Spleen (tissue), 11 donors: ENCODE data around the gene COL4A1. TPM values are rescaled to one million over a fixed set of nuclear protein-coding genes. Genes with fewer than 3 reads are reported as not detected.

Experiments
- DNase-seq: peaks from one replicate; pipeline ENCODE4 v3.0.0-alpha.2; 2020
- H3K27ac ChIP-seq, 8 donors: fragments of 200-600 bp; sonication (generic) in 7 of 8; 1 replicate in 4 of 8; 2 replicates in 4 of 8; pipeline versions ENCODE4 v1.5.0 to v1.8.0; 2016 to 2021; ENCODE audit warnings: inconsistent platforms in 4 of 8, mild to moderate bottlenecking in 4 of 8, moderate library complexity in 1 of 8
- H3K27me3 ChIP-seq, 7 donors: fragments of 200-600 bp; sonication (generic) in 6 of 7; replicated peaks in 1 of 7; 1 replicate in 4 of 7; 2 replicates in 3 of 7; pipeline versions ENCODE4 v1.5.0 to v1.8.0; 2016 to 2021; ENCODE audit warnings: inconsistent platforms in 3 of 7, mild to moderate bottlenecking in 1 of 7
- H3K36me3 ChIP-seq, 6 donors: fragments of 200-600 bp; sonication (generic) in 5 of 6; 1 replicate in 4 of 6; 2 replicates in 2 of 6; pipeline versions ENCODE4 v1.5.0 to v1.8.0; 2016 to 2021; ENCODE audit warnings: inconsistent platforms in 2 of 6
- H3K4me1 ChIP-seq, 6 donors: fragments of 200-600 bp; sonication (generic) in 5 of 6; 1 replicate in 3 of 6; 2 replicates in 3 of 6; pipeline versions ENCODE4 v1.5.0 to v1.8.0; 2016 to 2021; ENCODE audit warnings: inconsistent platforms in 3 of 6
- H3K4me3 ChIP-seq, 8 donors: fragments of 200-600 bp; sonication (generic) in 7 of 8; 1 replicate in 4 of 8; 2 replicates in 4 of 8; pipeline versions ENCODE4 v1.5.0 to v1.8.0; 2016 to 2021; ENCODE audit warnings: inconsistent platforms in 4 of 8, mild to moderate bottlenecking in 4 of 8, moderate library complexity in 2 of 8
- H3K9me3 ChIP-seq, 8 donors: fragments of 200-600 bp; sonication (generic) in 7 of 8; 1 replicate in 4 of 8; 2 replicates in 4 of 8; pipeline versions ENCODE4 v1.5.0 to v1.8.0; 2016 to 2021; ENCODE audit warnings: inconsistent platforms in 4 of 8
- POLR2A ChIP-seq, 3 donors: fragments of 450-650 bp; IDR thresholded peaks; one replicate each; pipeline ENCODE4 v1.5.1; 2017; ENCODE audit warnings: antibody characterized with exemption in 3 of 3, mild to moderate bottlenecking in 1 of 3
- POLR2AphosphoS5 ChIP-seq, 3 donors: sonication (generic); formaldehyde crosslinking; IDR thresholded peaks; one replicate each; pipeline ENCODE4 v1.5.1; 2017; ENCODE audit warnings: antibody characterized with exemption in 3 of 3
- WGBS, 5 donors: extraction: QIAGEN DNeasy Blood & Tissue Kit in 3 of 5; methylation state at CpG; one replicate each; pipeline versions ENCODE4 v1.1.5 to v1.1.7; 2013 to 2018; 5-methylcytosine and 5-hydroxymethylcytosine counted together
- intact Hi-C: fragments of 100-400 bp; cut with DNase I; formaldehyde crosslinking; loops from one replicate; pipeline ENCODE4 v1.15.0; 2023; ENCODE audit warnings: low total_unique reads
- polyA plus RNA-seq, 3 donors: library from polyadenylated mRNA; stranded (reverse); fragments of 200-250 nt; gene quantifications; one replicate each; pipeline ENCODE4 v1.2.1, GENCODE V29; 2013
- total RNA-seq, 7 donors: library from RNA; depleted of rRNA in 3 of 7; stranded (reverse); fragments of >200 nt in 3 of 7; fragmentation: NEBNext Ultra II Directional in 4 of 7; extraction: Animal tissue kit (Norgen Biotek cat#: 25700) in 4 of 7; gene quantifications; one replicate each; pipeline versions ENCODE4 v1.1.0 to v1.2.1, GENCODE V29; 2016 to 2021
- TF ChIP-seq, protein P1 (sequence below), 11 experiments: fragments of 200-600 bp in 7 of 11; fragments of 450-650 bp in 4 of 11; sonication (generic) in 4 of 11; IDR thresholded peaks in 8 of 11; conservative IDR thresholded peaks in 3 of 11; 1 replicate in 7 of 11; 2 replicates in 4 of 11; pipeline versions ENCODE4 v1.4.0 to v1.8.0; 2016 to 2021; ENCODE audit warnings: antibody characterized with exemption in 11 of 11, inconsistent platforms in 4 of 11, mild to moderate bottlenecking in 1 of 11
- donor health status: healthy with polysubstance abuse.
- donor health status: DM: no; HTN: no; CAD: no; lungs with moderate emphysema.
- donor health status: DM: no; HTN: no; CAD: no.
- donor health status: Bipolar disorder and iron deficiency.
- donor health status: healthy.
- donor health status: DM: no; HTN: no; CAD: no.
- donor health status: DM: yes; HTN: yes; CAD: no.

The COL4A1 gene
- total and polyA plus RNA-seq, 10 donors = 37.9 to 959 (median 340) TPM

GRCh38 chr13:110106726-110107125 is 200.2 kb downstream of the COL4A1 start:
- DNase-seq = no peak
- TF ChIP-seq, protein P1, sequence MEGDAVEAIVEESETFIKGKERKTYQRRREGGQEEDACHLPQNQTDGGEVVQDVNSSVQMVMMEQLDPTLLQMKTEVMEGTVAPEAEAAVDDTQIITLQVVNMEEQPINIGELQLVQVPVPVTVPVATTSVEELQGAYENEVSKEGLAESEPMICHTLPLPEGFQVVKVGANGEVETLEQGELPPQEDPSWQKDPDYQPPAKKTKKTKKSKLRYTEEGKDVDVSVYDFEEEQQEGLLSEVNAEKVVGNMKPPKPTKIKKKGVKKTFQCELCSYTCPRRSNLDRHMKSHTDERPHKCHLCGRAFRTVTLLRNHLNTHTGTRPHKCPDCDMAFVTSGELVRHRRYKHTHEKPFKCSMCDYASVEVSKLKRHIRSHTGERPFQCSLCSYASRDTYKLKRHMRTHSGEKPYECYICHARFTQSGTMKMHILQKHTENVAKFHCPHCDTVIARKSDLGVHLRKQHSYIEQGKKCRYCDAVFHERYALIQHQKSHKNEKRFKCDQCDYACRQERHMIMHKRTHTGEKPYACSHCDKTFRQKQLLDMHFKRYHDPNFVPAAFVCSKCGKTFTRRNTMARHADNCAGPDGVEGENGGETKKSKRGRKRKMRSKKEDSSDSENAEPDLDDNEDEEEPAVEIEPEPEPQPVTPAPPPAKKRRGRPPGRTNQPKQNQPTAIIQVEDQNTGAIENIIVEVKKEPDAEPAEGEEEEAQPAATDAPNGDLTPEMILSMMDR (IDR thresholded peaks at IDR 0.05 in 8 of 11, conservative IDR thresholded peaks at IDR 0.05 in 3 of 11) = no peak
- no peak for TF ChIP-seq POLR2AphosphoS5 (IDR thresholded peaks at IDR 0.05)
- no peak for TF ChIP-seq POLR2A (IDR thresholded peaks at IDR 0.05)
- no peak overlapping the region for H3K27ac ChIP-seq

DNA sequence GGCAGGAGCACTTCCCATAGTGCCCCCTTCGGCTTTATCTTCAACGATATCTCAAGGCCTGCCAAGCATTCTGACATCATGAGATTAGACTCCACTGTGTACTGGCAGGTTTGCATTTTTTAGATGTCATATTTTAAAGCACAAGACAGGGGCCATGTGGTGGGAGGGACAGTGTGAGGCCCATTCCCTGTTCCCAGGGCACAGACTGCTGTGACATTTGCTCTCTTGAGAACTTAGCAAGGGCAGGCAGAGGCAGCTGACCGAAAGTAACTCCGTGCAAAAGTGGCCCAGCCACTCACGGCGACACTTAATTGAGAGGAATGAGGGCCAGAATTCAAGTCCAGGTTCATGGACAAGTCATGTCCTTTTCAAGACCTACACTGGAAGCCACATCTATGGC is 201.8 kb downstream of the COL4A1 start:
- peaks cover 0 to 25% (median 11%) of the 10 kb centered on the region in 8 donors for H3K9me3 ChIP-seq
- no peak overlapping the region for H3K27ac ChIP-seq
- 71 to 84% (median 79%) methylated on average over 6 of the region's 6 CpGs for WGBS, 5 donors
- H3K36me3 ChIP-seq = no peaks in the 10 kb centered on the region
- no peaks in the 10 kb centered on the region for H3K27me3 ChIP-seq
- TF ChIP-seq POLR2A (IDR thresholded peaks at IDR 0.05) = no peak
- no peak for TF ChIP-seq POLR2AphosphoS5 (IDR thresholded peaks at IDR 0.05)
- TF ChIP-seq, protein P1 (IDR thresholded peaks at IDR 0.05 in 8 of 11, conservative IDR thresholded peaks at IDR 0.05 in 3 of 11) = no peak
- DNase-seq = no peak
- no peaks in the 10 kb centered on the region for H3K4me1 ChIP-seq
- H3K4me3 ChIP-seq = no peak overlapping the region
- intact Hi-C loops = no loop called here

More at GRCh38 chr13:110106726-110107125, 200.2 kb downstream of the COL4A1 start:
- no peak overlapping the region for H3K4me3 ChIP-seq
- no peaks in the 10 kb centered on the region for H3K36me3 ChIP-seq
- intact Hi-C loops = no loop called here
- H3K4me1 ChIP-seq = no peaks in the 10 kb centered on the region
- H3K9me3 ChIP-seq = peaks cover 0 to 11% (median 7%) of the 10 kb centered on the region in 8 donors
- no peaks in the 10 kb centered on the region for H3K27me3 ChIP-seq
- 64 to 78% (median 70%) methylated on average over 5 to 7 of the region's 7 CpGs for WGBS, 5 donors

DNA sequence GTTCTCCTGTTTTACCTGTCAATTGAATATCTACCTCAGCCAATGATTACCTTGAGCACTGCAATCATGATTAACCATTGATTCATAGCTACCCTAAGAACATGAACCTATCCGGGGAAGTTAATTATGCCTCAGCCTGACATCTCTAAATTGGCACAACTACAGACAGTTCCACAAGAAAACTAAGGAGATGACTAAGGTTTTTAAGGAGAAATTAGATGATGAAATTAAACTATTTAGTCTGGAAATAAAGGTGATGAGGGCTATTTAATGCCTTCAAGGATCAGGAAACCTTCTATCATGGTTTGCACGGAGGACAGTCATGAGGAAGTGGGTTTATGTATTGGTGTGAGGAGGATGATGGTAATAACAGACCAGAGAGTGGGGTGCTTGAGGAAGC is 203.4 kb downstream of the COL4A1 start:
- Histone ChIP-seq H3K4me1 (no peaks in the 10 kb centered on the region), H3K4me3 (no peak overlapping the region), H3K27ac (no peak overlapping the region), H3K9me3 (peaks cover 0 to 41% (median 26%) of the 10 kb centered on the region in 8 donors), H3K36me3 (no peaks in the 10 kb centered on the region), H3K27me3 (no peaks in the 10 kb centered on the region)
- 38 to 63% (median 57%) methylated on average over 2 of the region's 2 CpGs for WGBS, 5 donors
- TF ChIP-seq POLR2AphosphoS5 (IDR thresholded peaks at IDR 0.05) (no peak), POLR2A (IDR thresholded peaks at IDR 0.05) (no peak)
- TF ChIP-seq, protein P1 (IDR thresholded peaks at IDR 0.05 in 8 of 11, conservative IDR thresholded peaks at IDR 0.05 in 3 of 11) = no peak
- intact Hi-C loops = no loop called here
- DNase-seq = no peak

DNA sequence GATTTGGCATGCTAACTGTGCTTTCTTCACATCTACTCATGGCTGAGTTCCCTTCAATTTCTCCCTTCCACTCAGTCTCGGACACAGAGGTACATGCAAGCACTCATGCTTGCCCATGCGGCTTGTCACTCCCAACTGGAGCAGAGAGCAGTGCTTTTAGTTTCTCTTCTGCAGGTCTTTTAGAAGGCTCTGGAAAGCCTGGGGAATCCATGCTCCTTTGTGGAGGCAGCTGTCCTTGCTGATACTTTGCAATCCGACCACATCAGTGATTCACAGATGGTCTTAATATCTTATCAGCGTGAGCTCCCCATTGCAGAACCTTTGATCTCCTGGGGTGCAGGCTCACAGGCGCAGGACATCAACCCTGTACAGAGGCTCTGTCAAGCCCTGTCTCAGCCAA is 203.9 kb downstream of the COL4A1 start:
- DNase-seq = no peak
- 72 to 90% (median 86%) methylated on average over 5 of the region's 5 CpGs for WGBS, 5 donors
- TF ChIP-seq, protein P1 (IDR thresholded peaks at IDR 0.05 in 8 of 11, conservative IDR thresholded peaks at IDR 0.05 in 3 of 11) = no peak
- TF ChIP-seq POLR2A (IDR thresholded peaks at IDR 0.05) (no peak), POLR2AphosphoS5 (IDR thresholded peaks at IDR 0.05) (no peak)
- no peaks in the 10 kb centered on the region for H3K36me3 ChIP-seq
- no peaks in the 10 kb centered on the region for H3K27me3 ChIP-seq
- no peak overlapping the region for H3K4me3 ChIP-seq
- H3K4me1 ChIP-seq = no peaks in the 10 kb centered on the region
- intact Hi-C loops = no loop called here
- H3K9me3 ChIP-seq = peaks cover 0 to 46% (median 31%) of the 10 kb centered on the region in 8 donors
- H3K27ac ChIP-seq = no peak overlapping the region
